HG03342 (cell line): ENCODE data around the gene SLC44A5.
"Not testable (repeated sequence)": the region's sequence is repeated elsewhere in the genome, so short reads cannot be mapped to it uniquely, and the experiment has no call there.

Experiments
- ATAC-seq: cut with Tn5 transposase; IDR thresholded peaks from one replicate; pipeline ENCODE4 v1.9.1; 2021; ENCODE audit warnings: mild to moderate bottlenecking, moderate library complexity; ENCODE audit not compliant: unreplicated experiment

The SLC44A5 gene

DNA sequence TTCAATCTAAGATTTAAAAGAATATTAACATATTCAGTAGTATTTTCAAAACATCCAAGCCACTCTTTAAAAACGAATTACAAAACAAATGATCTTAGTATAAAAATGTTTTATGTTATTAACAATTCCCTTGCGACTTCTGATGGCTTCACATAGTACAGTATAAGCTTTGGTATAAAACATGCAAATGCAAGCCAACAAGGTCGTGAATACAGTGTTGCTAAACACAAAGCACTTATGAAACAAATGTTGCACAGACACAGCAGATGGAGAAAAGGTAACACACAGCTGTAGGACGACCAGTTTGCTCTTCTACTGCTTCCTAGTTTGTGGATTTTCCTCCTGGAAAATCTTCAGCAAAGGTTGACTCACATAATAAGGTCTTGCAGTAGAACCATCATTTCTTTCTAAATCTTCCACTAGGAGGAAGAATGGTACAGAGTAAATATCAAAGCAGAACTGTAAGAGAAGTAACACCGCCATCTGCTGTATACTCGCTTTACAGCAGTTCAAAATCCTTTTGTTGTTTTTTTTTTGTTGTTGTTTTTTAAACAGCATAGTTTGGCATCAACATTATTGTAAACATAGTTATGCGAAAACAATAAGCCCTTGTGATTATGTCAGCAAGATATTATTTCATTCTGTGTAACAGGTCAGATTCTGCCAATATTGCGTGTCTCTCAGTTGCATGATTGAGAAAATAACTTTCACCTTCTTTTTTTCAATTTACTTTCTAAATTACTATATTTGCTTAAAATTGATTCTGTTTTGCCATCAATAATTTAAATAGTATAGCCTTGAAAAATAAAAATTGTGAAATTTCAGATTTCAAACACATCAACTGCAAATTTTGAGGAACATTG lies 407.3 kb downstream of the SLC44A5 start:
- peak; percentile 93 for ATAC-seq

DNA sequence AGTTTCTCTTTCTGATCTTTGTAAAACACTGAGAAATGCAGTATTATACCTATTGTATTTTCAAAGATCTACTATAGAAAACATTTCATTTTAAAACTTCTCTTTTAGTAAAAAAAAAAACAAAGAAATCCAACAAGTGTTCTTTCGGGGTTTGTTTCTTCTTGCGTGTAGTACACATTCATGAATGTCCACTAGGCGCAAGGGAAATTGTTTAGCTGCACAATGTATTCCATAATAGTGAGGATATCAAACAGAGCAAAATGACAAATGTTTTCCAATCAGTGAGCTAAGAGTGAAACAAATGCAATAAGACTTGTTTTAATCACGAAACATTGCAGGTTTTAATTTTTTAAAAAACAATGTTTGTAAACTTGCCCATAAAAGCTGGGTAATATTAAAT lies 408.2 kb downstream of the SLC44A5 start:
- no peak for ATAC-seq

DNA sequence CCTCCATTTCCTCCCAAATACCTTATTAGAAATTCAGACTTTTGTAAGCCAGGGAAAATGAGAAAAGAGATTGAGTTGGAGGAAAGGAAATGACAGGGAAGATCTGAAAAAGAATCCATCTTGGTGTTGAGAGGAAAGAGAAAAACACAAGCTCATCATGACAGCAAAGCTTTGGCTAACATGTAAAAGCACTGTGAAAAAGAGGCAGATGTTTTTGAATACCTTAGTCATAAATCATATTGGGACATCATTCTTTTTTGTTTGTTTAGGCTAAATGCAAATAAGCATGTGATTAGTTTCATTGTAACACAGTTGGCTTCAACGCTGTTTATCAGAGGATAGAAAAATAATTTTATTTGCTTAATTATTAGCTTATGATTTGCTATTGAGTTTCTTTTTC lies 412.2 kb downstream of the SLC44A5 start:
- no peak for ATAC-seq

DNA sequence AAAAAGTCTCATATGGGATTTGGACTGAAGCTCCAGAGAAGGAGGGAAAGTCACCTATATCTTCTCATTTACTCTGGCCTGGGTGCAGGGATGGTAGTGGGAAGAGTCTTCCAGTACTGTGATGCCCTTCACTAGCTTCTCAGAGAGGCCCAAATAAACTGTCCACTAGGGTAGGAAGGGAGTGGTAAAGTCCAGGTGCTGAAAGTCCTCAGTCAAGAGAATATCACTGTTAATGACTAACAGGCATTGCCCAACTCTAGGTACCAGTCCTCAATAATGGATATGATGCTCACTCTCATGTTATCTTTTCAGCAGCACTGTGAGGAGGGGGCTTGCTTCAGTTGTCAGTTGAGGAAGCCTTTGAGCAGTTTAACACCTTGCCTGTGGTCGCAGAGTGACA lies 412.8 kb downstream of the SLC44A5 start:
- ATAC-seq = no peak

DNA sequence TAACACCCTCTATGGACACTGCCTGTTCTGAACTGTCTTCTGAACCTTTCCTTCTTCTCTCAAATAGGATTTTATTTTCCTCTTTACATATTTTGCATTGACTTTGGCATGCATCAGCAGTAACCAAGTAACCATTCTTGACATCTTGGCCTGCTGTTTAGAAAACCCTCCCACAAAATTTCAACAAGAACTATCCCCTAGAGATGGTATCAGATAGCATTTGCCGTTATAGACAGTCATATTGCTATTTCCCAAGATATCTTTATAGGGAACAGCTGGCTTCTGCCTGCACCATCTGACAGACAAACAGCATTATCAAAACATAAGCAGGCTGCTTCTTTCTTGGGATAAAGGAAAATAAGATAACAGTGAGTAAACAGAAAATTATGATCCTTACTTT lies 422.0 kb downstream of the SLC44A5 start:
- no peak for ATAC-seq

DNA sequence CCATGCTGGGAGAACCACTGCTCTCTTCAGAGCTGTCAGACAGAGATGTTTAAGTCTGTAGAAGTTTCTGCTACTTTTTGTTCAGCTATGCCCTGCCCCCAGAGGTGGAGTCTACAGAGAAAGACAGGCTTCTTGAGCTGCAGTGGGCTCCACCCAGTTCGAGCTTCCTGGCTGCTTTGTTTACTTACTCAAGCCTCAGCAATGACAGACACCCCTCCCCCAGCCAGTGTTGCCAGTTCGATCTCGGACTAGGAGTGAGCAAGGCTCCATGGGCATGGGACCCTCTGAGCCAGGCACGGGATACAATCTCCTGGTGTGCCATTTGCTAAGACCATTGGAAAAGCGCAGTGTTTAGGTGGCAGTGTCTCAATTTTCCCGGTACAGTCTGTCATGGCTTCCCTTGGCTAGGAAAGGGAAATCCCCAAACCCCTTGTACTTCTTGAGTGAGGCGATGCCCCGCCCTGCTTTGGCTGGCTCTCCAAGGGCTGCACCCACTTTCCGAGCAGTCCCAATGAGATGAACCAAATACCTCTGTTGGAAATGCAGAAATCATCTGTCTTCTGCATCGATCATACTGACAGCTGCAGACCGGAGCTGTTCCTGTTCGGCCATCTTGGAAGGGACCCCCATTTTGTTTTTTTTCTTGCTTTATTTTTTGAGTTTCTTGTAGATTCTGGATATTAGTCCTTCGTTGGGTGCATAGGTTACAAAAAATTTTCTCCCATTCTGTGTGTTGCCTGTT lies 429.5 kb downstream of the SLC44A5 start:
- not testable (repeated sequence) for ATAC-seq

DNA sequence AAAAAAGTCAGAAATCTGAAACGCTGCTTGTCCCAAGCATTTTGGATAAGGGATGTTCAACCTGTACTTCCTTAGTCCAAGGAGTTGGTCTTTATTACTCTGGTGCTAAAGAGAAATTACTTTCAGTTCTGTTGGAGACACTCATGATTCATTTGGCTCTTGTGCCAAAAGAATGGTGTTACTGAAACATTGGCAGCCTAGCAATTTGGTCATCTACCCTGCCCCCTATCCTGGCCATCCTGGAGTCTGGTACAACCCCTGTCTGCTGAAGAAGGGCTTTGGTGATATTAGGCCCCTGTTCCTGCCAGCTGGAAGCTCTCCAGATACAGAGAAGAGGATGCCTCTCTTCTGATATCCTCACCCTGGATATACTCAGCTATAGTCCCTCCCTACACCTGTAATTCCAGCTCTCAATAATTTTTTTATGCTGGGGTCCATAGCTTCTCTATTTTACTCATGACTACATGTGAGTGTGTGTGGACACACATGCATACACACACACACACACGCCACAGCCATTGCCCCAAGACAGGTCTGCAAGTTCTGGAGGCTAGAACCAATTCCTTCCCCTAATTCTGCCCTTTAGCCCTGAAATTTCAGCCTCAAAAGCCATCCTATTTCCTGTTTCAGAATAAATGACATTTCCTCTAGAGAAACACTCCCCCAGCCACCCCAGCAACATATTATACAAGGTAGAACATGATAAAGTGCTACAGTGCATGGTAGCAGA lies 436.7 kb downstream of the SLC44A5 start:
- ATAC-seq = no peak

DNA sequence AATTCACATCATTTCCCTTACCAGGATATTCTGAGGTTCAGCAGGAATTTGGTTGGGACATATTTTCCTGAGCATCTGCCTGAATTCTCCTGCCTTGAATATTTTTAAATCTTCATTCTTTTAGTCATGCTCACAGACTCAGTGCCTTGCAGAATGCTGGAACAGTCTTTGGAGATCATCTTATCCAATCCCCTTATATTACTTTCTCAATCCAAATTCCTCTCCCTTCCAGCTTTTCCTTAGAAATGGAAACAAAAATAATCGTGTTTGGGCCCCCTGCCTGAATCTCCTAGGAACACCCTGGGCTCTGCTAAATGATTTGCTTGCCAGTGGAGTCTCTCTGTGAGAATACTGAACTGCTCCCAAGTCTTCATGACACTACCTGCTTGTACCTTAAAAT lies 438.4 kb downstream of the SLC44A5 start:
- no peak for ATAC-seq

DNA sequence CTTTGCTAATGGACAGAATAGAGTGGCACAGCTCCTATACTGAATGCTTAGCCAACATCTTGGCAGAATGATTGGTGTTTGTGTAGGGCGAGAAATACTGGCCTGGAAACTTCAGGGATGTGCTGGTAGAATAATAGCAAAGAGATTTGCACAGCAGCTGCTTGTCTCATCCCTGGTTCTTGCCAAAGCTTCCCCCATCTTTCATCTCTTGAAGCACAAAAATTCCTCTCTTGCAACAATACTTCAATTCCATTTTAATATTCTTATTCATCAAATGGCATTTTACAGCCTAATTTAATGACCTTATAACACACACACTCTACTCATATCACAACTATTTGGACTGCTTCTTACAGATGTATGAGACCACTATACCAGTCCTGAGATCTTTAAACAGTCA lies 439.0 kb downstream of the SLC44A5 start:
- ATAC-seq = no peak

DNA sequence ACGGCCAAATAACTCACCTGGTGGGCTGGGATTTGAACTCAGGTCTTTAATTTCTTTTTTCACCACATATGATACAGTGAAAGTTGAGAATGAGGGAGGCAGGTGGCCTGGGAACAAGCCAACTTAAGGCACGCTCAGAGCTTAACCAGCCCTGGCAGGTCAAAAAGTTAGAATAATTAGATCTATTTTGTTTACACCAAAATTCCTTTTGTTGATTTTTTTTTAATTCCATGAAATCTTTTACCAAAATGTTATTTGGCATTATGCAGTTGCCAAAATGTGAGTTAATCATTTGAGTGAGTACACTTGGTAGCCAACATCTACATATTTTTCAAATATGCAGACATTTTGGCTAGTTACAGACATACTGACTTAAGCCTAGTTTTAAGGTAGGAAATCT lies 439.9 kb downstream of the SLC44A5 start:
- no peak for ATAC-seq

DNA sequence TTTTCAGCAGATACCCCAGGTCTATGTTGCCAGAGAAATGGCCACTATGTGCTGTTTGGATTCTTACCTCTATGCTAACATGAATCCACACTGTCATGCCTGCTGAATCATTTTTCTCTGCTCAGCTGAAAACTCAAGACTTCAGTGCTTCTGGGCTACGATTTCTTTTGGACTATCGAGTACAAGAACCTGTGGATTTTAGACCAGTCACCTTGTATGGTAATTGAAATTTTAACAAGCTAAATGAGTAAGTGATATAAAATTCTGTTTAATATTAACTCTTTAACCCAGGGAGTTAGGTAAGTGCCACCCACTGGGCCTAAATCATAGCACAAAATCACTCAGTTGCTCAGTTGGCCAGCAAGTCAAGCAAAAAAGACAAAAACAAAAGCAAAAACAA lies 440.9 kb downstream of the SLC44A5 start:
- no peak for ATAC-seq

DNA sequence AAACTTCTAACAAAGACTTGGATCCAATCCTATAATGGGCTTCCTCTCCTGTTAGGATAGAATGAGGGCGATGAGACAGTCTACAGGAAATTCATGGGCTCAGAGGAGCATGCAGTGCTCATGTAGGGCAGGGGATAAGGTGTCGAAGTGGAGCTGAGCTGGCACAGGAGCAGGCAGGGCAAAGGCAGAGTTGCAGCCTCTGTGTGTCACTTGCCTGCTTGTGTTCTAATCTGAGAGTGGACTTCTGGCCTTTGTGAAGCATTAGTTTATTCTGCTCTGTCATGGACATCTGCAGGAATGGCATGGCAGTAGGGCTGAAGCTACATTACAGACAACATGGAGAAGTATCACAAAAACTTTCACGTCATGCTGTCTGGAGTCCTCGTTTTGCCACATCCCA lies 444.1 kb downstream of the SLC44A5 start:
- no peak for ATAC-seq

DNA sequence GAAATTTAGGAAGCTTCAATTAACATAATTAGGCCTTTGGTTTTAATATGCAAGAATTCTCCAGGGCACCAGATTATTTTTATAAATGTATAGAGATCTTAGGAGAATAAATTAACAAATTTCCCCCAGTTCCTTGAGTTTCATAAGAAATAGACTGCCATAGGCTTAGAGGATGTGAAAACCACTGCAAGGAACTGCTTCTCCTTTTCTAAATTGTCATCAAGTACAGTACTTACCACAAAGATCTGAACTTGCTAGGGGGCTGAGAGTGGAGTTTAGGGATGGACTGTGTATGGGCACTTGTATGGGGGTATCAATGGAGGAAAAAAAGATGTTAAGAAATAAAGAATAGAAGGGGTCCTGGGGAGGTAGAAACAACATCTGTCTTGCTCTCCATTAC lies 445.6 kb downstream of the SLC44A5 start:
- ATAC-seq = peak; percentile 58

DNA sequence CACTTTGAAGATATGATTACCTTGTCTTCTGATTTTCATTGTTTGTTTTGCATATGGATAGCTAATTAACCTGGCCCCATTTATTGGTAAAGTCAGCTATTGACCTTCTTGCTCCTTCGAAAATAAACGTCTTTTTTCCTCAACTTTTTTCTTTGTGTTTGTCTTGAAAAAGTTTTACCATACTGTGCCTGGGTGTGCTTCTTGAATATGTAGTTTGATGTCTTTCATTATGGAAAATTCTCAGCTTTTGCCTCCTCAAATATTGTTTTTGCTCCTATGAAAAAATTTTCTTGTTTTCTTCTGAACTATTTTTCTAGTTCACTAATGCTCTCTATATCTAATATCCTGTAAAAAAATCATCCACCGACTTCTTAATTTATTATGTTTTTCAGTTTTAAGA lies 451.8 kb downstream of the SLC44A5 start:
- ATAC-seq = no peak
